Transverse colon (tissue), 4 donors: Measurements from ENCODE around the gene IFT81. TPM values are rescaled to one million over a fixed set of nuclear protein-coding genes. Genes with fewer than 3 reads are reported as not detected.

Source experiments
- DNase-seq: peaks from one replicate; pipeline ENCODE4 v3.0.0-alpha.2; 2019
- H3K27ac ChIP-seq, 4 donors: fragments of 200-600 bp; sonication (generic); 2 replicates each; pipeline ENCODE4 v1.5.1; 2016 to 2018; ENCODE audit warnings: inconsistent platforms in 4 of 4
- H3K27me3 ChIP-seq: fragments of 200-600 bp; sonication (generic); 2 replicates; pipeline ENCODE4 v1.5.1; 2017; ENCODE audit warnings: inconsistent platforms
- H3K36me3 ChIP-seq, 4 donors: fragments of 200-600 bp; sonication (generic); 2 replicates each; pipeline ENCODE4 v1.5.1; 2017 to 2019; ENCODE audit warnings: inconsistent platforms in 4 of 4
- H3K4me1 ChIP-seq, 4 donors: fragments of 200-600 bp; sonication (generic); 2 replicates each; pipeline ENCODE4 v1.5.1; 2017 to 2020; ENCODE audit warnings: inconsistent platforms in 4 of 4
- H3K4me3 ChIP-seq, 4 donors: fragments of 200-600 bp; sonication (generic); 1 replicate in 1 of 4; 2 replicates in 3 of 4; pipeline versions ENCODE4 v1.5.1 to v1.6.1; 2017 to 2019; ENCODE audit warnings: inconsistent platforms in 4 of 4
- H3K9me3 ChIP-seq, 2 donors: fragments of 200-600 bp; sonication (generic); 2 replicates each; pipeline ENCODE4 v1.5.1; 2017 to 2019; ENCODE audit warnings: inconsistent platforms in 2 of 2
- EP300 ChIP-seq: sonication (generic); formaldehyde crosslinking; IDR thresholded peaks from one replicate; pipeline ENCODE4 v1.6.1; 2017; ENCODE audit warnings: antibody characterized with exemption, low read depth
- POLR2A ChIP-seq: fragments of 450-650 bp; IDR thresholded peaks from one replicate; pipeline ENCODE4 v1.6.1; 2016; ENCODE audit warnings: antibody characterized with exemption, mild to moderate bottlenecking, moderate library complexity
- POLR2AphosphoS5 ChIP-seq, 3 donors: sonication (generic); formaldehyde crosslinking; IDR thresholded peaks; one replicate each; pipeline ENCODE4 v1.6.1; 2016; ENCODE audit warnings: antibody characterized with exemption in 3 of 3
- WGBS, 2 donors: methylation state at CpG; one replicate each; pipeline ENCODE4 v1.1.5; 2018; ENCODE audit warnings: low coverage in 1 of 2; 5-methylcytosine and 5-hydroxymethylcytosine counted together
- in situ Hi-C, 4 donors: fragments of 200-750 bp; cut with MboI; loops; one replicate each; pipeline versions ENCODE4 v1.15.0 to v1.15.1; 2017; ENCODE audit warnings: low sequenced_read_pairs in 3 of 4, low pct_ligation_motif_present in 1 of 4, low pct_unique_long_range_greater_than_20kb in 1 of 4
- intact Hi-C: fragments of 100-400 bp; cut with DNase I; formaldehyde crosslinking; loops from one replicate; pipeline ENCODE4 v1.15.1; 2023; ENCODE audit warnings: low total_unique reads
- total RNA-seq, 4 donors: library from RNA; depleted of rRNA; stranded (reverse); fragments of >200 nt; gene quantifications; one replicate each; pipeline ENCODE4 v1.1.0, GENCODE V29; 2016
- TF ChIP-seq, protein P1 (sequence below), 5 experiments: fragments of 200-600 bp in 3 of 5; fragments of 450-650 bp in 2 of 5; sonication (generic) in 3 of 5; IDR thresholded peaks; 1 replicate in 2 of 5; 2 replicates in 3 of 5; pipeline ENCODE4 v1.5.1; 2016 to 2017; ENCODE audit warnings: antibody characterized with exemption in 5 of 5, inconsistent platforms in 3 of 5, mild to moderate bottlenecking in 2 of 5, moderate library complexity in 1 of 5

Gene IFT81
- total RNA-seq, 4 donors from 2014 or later = 2.6 to 14.8 (median 6.4) TPM

DNA sequence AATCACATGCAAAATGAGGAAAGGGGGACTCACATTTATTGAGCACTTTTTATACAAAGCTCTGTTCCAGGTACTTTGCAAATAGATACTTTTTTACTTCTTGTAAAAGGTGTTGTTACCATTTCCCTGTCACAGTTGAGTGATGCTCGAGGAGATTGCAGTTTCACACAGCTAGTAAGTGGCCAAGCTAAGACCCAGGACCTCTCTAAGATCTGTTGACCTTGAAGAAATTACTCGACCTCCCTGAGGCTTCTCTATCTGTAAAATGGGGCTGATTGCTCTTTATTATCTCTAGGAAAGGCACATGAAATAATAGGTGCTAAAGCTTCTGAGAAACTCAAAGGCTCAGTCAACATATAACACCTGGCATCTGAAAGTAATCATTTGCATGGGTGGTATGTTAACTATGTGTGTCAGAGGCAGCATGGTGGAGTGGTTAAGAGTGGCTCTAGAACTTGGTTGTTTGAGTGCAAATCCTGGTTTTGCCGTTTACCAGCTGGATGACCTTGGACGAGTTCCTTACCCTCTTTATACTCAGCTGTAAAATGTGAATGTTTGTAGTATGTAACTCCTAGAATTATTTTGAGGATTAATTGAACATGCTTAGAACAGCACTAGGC is 41.5 kb downstream of the IFT81 start:
- 56 to 64% methylated on average over 4 of the region's 4 CpGs for WGBS, 2 donors
- in situ Hi-C loops = no loop called here
- Histone ChIP-seq H3K9me3 (no peaks in the 10 kb centered on the region), H3K4me1 (no peaks in the 10 kb centered on the region), H3K36me3 (peaks cover 0 to 3% (median 0%) of the 10 kb centered on the region in 4 donors), H3K27ac (no peak overlapping the region), H3K27me3 (no peaks in the 10 kb centered on the region), H3K4me3 (no peak overlapping the region)
- intact Hi-C loops = no loop called here
- DNase-seq = no peak
- TF ChIP-seq EP300 (no peak), POLR2A (no peak), POLR2AphosphoS5 (IDR thresholded peaks at IDR 0.05) (no peak)
- TF ChIP-seq, protein P1, sequence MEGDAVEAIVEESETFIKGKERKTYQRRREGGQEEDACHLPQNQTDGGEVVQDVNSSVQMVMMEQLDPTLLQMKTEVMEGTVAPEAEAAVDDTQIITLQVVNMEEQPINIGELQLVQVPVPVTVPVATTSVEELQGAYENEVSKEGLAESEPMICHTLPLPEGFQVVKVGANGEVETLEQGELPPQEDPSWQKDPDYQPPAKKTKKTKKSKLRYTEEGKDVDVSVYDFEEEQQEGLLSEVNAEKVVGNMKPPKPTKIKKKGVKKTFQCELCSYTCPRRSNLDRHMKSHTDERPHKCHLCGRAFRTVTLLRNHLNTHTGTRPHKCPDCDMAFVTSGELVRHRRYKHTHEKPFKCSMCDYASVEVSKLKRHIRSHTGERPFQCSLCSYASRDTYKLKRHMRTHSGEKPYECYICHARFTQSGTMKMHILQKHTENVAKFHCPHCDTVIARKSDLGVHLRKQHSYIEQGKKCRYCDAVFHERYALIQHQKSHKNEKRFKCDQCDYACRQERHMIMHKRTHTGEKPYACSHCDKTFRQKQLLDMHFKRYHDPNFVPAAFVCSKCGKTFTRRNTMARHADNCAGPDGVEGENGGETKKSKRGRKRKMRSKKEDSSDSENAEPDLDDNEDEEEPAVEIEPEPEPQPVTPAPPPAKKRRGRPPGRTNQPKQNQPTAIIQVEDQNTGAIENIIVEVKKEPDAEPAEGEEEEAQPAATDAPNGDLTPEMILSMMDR (IDR thresholded peaks at IDR 0.05) = no peak

DNA sequence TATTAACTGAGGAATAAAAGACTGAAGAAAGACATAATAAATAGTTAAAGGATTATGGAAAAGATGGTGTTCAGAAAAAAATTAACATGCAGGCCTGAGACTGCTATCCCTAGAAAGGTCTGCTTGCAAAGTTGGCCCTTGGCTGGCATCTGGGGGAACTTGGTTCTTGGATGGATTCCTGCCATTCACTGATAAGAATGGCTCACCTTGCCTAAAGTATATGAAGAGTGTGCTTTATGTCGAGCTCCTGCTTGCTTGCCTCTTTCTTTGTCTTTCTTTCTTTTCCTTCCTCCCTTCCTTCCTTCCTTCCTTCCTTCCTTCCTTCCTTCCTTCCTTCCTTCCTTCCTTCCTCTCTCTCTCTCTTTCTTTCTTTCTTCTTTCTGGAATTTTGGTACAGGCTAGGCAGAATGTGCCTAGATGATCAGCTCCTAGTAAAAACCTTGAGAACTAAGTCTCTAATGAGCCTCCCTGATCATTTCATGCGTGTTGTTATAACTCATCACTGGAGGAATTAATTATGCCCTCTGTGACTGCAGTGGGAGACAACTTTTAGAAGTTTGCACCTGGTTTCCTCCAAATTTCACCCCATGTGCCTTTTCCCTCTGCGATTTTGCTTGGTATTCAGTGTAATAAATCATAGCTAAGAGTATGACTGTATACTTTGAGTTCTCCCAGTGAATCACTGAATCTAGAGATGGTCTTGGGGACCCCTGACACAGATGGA is 44.7 kb downstream of the IFT81 start:
- Histone ChIP-seq H3K9me3 (no peaks in the 10 kb centered on the region), H3K4me1 (no peaks in the 10 kb centered on the region), H3K4me3 (no peak overlapping the region), H3K27me3 (no peaks in the 10 kb centered on the region), H3K36me3 (peaks cover 0 to 3% (median 0%) of the 10 kb centered on the region in 4 donors), H3K27ac (no peak overlapping the region)
- in situ Hi-C loops (no loop called here), intact Hi-C loops (no loop called here)
- TF ChIP-seq POLR2AphosphoS5 (IDR thresholded peaks at IDR 0.05) (no peak), POLR2A (no peak), EP300 (no peak)
- TF ChIP-seq, protein P1 (IDR thresholded peaks at IDR 0.05) = no peak
- 89 to 94% methylated on average over 3 of the region's 3 CpGs for WGBS, 2 donors
- no peak for DNase-seq

GRCh38 chr12:110170535-110171185 is 46.5 kb downstream of the IFT81 start:
- intact Hi-C loops = no loop called here
- in situ Hi-C loops = no loop called here
- TF ChIP-seq, protein P1 (IDR thresholded peaks at IDR 0.05) = no peak
- no peak for TF ChIP-seq POLR2AphosphoS5 (IDR thresholded peaks at IDR 0.05)
- no peak for TF ChIP-seq POLR2A
- TF ChIP-seq EP300 = no peak
- H3K4me3 ChIP-seq = no peak overlapping the region
- no peaks in the 10 kb centered on the region for H3K4me1 ChIP-seq
- no peaks in the 10 kb centered on the region for H3K9me3 ChIP-seq
- H3K36me3 ChIP-seq = peaks cover 0 to 3% (median 0%) of the 10 kb centered on the region in 4 donors
- DNase-seq = no peak
- no peak overlapping the region for H3K27ac ChIP-seq
- H3K27me3 ChIP-seq = no peaks in the 10 kb centered on the region

DNA sequence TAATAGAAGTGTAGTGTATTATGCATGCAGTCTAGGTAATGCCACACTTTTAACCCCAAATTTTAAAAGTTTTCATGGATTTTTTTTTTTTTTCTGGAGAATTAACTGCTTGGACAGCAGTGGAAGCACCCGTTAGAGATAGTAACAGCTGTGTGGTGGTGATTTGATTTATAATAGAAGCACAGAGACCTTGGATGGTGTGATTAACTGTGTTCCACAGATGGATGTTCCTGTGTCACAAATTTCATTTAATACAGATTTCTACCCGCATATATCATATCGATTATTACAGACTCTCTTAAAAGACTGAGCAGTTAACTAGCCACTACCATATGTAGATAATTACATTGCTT is 47.0 kb downstream of the IFT81 start:
- no peaks in the 10 kb centered on the region for H3K4me1 ChIP-seq
- in situ Hi-C loops (no loop called here), intact Hi-C loops (no loop called here)
- no peak overlapping the region for H3K4me3 ChIP-seq
- no peak for DNase-seq
- TF ChIP-seq EP300 = no peak
- TF ChIP-seq POLR2A = no peak
- TF ChIP-seq, protein P1 (IDR thresholded peaks at IDR 0.05) = no peak
- TF ChIP-seq POLR2AphosphoS5 (IDR thresholded peaks at IDR 0.05) = no peak
- no peaks in the 10 kb centered on the region for H3K27me3 ChIP-seq
- no peak overlapping the region for H3K27ac ChIP-seq
- H3K36me3 ChIP-seq = peaks cover 0 to 3% (median 0%) of the 10 kb centered on the region in 4 donors
- 88 to 100% methylated on average over 2 to 3 of the region's 3 CpGs for WGBS, 2 donors
- no peaks in the 10 kb centered on the region for H3K9me3 ChIP-seq
